Measurements from ENCODE around the gene C6orf52.
"Not testable (repeated sequence)": the region's sequence is repeated elsewhere in the genome, so short reads cannot be mapped to it uniquely, and the experiment has no call there.

Gene C6orf52

DNA sequence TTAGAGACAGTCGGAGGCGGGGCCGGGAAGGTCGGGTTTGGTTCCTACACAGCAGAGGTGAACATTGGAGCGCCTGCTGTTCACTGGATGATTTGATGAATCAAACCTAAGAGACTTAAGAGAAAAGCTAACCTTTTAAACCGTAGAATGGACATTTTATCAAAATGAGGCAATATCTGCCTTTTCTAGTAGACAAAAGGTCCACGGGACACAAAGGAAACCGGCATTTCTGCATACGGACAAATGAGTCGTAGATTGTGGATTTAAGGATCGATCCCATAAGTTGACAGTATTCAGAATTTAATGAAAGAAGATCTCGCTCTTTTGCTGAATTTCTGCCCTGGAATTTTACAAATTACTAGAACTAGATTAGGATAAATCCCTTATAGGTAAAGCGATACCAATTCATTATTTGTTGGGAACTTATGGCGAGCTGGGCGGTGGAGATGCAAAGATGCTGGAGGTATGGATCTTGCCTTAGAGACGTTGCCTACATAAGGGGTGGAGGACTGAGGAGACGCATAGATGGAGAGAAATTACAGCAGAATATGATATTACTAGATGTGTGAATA is 756 bp upstream of the C6orf52 start:
- no peak for DNase-seq

DNA sequence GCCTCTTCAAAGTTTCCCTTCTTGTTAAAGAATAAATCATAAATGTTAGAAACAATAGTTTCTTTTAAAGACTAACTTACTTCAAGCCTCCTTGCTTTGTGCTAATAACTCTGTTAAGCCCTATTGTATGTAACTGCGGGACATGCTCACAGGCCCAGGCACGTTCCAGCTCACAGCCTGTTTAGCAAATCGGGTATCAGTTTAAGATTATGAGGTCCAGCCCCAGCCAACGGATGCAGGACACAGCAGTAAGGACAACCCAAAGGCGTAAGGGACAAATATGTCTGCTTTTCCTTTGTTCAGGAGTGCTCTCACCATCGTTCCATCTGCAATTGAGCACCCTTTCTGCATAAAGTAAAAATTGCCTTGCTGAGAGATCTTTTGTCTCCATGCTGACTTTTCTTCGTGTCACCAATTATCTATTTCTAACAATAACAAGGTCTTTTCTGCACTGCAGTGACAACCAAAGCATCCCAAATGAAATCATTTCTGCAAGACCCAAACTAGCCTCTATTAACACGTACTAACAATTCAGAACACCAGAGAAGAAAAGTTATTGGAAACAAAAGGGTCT is 1.4 kb downstream of the C6orf52 start:
- no peak for DNase-seq

DNA sequence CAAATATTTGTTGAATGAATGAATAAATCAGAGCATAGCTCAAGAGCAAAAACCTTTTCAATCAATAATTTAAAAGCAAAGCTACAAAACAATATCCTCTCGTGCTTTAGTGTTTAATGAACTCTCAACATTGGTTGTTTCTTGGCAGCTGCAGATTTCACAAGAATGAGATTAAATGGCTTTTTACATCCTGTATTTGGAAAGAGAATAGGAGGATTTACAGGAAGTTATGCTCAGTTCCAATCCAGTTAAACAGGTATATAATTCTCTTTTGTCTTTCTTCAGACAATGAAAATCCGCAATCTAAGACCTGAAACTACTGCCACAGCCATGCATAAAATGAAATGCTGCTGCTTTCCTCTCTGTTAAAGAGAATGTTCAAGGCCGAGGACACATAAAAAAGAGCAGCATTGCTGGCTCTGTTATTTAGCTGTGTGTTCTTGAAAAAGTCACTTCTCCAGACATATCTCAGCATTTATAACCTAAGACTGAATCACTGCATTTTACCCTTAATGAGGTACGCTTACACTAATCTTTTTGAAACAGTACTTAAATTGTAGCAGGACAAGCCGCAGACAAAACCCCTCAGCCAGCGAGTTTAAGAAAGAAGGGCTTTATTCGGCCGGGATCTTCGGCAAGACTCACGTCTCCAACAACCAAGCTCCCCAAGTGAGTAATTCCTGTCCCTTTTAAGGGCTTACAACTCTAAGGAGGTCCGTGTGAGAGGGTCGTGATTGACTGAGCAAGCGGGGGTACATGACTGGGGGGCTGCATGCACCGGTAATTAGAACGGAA is 3.6 kb downstream of the C6orf52 start:
- no peak for DNase-seq

DNA sequence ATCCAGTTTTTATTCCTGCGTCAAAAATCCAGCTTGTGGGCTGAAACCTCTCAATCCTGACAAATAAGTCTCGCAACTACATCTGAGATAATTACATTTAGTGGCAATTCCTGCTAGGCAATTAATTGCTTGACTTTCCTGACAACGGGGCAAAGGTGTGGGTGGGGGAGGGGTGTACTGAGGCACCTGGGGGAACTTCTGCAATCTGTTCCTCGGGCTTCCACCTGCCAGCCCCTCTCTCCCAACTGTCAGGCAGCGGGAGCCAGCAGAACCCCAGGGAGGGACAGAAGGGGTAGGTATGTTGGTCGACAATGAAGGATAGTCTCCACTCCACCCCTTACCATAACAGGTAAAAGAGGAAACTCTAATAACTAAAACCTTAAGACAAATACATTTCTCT is 6.8 kb downstream of the C6orf52 start:
- no peak for DNase-seq

DNA sequence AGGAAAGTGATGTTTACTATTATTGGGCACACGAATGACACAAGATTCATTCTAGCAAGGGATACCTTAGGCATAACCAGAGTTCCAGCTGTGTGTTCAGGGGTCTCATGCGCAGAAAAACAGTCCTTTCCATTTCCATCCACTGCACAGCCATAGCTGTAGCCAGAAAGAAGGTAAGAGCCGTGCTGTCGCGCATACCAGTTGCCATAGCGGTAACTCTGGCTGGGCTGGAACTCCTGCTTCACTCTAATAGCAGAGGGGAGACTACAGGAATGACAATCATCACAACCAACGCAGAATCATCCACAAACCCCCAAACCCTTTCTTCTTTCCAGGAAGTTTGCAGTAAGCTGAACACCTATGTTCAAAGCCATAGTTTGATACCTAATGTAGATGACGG is 7.5 kb downstream of the C6orf52 start:
- DNase-seq, result no peak

DNA sequence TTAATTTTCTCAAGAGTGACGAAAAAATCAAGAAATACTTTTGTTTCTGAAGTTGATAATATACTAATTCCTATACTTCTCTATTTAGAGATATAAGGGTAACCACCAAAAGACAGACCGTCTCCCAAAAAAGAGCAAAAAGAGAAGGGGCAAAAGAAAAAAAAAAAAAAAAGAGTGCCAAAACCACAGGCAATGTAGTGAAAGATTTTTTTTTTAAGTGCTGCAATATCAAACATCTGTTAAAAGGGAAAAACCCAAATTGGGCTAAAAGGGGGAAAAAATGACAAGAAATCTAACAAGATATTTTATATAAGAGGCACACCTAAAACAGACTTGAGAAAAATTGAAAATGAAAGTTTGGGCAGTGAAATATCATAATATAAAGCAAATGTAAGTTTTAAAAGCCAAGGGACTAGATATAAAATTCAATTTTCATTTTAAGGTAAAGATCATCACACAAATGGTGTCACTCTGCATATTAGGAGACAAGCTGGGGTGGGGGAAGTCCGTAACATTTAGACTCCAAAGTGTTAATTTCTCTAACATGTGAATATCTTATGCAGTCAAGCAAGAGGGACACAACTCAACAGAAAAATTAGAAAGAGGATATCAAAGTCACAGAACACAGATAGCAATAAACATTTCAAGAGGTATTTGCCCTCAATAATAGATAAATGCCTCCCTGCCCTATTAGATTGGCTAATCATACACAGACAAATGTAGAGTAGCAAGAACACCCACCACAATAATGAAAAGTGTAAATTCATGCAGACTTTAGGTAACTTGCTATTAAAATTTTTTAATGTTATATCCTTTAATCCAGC is 9.1 kb downstream of the C6orf52 start:
- no peak for DNase-seq

DNA sequence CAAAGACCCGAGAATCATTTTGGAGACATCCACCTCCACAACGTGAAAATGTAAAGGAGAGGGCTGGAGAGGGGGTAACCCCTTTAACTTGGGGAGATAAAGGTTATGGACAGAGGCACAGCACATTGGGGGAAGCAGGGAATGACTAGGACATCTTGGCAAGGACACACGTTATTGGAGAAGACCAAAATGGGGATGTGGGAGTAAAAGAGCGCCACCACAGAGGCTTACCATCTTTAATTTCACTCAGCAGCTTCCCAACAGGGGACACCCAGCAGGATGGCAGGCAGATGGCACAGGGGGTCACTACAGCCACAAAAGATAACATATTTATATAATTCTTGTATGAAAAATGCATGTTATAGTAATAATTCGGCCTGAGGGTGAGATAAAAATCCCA is 9.8 kb downstream of the C6orf52 start:
- DNase-seq, result no peak

DNA sequence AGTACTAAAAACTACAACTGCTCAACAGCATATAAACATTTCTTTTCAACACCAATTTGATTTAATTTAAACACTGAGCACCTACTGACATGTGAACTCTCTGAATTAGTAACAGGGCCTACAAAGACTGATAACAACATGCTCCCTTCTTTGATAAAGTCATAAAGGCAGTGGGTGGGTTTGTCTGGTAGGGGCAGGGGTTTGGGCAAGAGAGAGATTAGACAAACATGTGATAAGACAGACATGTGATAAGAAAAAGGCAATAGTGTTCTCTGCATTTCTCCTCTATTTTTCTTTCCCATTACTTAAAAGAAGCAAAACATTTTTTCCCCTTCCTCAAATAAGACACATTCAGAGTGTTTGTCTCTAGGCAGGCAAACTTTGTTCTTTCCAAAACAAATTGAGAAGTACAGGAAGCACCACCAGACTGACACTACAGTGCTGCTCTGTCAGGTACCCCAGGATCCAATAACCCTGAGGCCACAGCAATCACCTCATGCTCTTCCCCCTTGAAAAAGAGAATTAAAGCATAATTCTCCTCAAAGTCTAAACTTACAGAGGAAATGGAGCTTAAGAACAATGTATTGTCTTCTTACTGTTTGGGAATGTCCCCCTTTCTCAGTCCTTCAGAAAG is 11.9 kb downstream of the C6orf52 start:
- no peak for DNase-seq

DNA sequence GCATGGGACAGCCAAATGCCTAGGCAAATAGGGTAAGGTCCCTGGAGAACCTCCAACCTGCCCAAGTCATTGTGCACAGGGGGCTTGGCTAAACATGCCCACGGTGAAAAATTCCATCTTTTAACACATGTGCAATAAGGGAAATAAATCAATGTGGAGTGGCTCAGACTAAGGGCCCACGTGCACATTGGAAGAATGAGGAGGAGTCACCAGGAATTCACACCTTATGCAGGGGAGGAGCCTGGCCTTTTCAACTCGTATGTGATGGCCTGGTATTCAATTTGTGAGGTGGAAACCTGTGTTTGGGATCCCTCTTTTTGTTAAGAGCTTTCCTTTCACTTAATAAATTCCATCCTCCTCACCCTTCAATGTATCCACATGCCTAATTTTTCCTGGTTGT is 12.6 kb downstream of the C6orf52 start:
- no peak for DNase-seq

DNA sequence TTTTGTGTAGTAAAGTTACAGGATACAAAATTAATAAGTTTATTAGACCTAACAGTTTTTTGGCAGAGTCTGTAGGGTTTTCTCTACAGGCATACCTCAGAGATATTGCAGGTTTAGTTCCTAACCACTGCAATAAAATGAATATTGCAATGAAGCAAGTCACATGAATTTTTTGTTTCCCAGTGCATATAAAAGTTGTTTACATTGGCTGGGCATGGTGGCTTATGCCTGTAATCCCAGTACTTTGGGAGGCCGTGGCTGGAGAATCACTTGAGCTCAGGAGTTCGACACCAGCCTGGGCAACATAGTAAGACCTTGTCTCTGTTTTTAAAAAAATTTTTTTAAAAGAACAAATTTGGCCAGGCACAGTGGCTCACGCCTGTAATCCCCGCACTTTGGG is 16.0 kb downstream of the C6orf52 start:
- DNase-seq, result no peak

DNA sequence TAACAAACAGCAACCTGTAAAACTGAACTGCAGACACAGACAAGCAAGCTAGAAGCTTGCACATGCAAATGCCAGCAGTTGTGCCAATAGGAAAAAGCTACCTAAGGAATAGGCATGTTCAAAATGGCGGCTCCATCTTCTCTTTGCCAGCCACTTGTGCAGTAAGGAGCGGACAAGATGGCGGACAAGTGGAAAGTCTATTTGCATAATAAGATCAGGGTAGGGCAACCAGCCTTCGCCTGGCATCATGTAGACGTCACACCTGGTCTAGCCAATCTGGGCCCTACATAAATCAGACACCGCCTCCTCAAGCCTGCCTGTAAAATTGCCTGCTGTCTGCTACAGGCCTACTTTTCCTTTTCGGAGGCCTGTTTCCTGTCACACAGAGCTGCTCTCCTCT is 18.0 kb downstream of the C6orf52 start:
- DNase-seq, result no peak

DNA sequence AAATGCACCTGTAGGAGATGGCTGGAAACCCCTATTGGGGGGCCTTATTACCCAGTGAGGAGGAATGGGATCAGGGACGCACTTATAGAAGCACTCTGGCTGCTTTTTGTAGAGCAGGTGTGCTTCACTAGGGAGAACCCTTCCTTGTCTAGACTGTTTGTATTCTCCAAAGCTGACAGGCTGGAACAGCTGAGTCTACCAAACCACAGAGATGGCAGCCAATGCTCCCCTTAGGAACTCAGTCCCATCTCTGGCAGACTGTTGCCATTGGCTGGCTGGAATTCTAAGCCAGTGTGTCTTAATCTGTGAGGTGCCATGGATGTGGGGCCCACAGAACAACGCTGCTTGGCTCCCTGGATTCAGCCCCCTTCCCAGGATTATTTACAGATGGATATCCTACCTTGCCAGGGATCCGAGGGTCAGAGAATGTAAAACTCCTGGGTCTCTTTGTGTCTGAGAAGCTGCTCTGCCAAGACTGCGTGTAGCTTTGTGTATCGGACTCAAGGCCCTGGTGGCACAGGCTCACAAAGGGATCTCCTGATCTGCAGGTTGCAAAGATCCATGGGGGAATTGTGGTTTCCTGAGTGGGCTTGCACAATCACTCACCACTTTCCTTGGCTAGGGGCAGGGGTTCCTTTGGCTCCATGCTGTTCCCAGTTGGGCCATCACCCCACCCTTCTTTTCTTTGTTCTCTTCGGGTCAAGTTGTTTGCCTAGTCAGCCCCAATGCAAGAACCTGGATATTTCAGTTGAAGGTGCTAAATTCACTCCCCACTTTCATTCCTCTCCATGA is 26.1 kb downstream of the C6orf52 start:
- no peak for DNase-seq

DNA sequence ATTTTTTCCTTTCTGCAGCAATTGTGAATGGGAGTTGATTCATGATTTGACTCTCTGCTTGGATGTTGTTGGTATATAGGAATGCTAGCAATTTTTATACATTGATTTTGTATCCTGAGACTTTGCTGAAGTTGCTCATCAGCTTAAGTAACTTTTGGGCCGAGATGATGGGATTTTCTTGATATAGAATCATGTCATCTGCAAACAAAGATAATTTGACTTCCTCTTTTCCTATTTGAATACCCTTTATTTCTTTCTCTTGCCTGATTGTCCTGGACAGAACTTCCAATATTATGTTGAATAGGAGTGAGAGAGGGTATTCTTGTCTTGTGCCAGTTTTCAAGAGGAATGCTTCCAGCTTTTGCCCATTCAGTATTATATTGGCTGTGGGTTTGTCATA is 28.8 kb downstream of the C6orf52 start:
- not testable (repeated sequence) for DNase-seq

DNA sequence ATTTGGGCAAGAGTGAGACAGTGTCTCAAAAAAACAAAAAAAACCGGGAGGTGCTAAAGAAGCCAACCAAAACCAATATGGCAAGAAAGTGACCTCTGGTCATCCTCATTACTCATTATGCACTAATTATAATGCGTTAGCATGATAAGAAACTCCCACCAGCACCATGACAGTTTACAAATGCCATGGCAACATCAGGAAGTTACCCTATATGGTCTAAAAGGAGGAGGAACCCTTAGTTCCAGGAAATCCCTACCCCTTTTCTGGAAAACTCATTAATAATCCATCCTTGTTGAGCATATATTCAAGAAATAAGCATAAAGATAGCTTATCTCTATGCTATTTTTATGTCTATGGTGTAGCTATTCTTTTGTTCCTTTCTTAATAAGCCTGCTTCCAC is 31.7 kb downstream of the C6orf52 start:
- DNase-seq, result no peak

DNA sequence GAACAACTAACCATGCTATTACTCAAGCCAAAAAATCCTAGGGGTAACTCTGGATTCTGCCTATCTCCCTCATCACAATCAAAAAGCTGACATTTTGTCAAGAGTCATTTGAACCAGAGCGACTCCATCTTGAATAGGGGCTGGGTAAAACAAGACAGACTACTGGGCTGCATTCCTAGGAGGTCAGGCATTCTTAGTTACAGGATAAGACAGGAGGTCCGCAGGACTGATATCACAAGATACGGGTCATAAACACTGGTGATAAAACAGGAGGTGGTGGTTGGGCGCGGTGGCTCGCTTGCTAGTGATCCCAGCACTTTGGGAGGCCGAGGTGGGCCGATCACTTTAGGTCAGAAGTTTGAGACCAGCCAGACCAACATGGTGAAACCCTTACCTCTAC is 32.2 kb downstream of the C6orf52 start:
- DNase-seq, result no peak

DNA sequence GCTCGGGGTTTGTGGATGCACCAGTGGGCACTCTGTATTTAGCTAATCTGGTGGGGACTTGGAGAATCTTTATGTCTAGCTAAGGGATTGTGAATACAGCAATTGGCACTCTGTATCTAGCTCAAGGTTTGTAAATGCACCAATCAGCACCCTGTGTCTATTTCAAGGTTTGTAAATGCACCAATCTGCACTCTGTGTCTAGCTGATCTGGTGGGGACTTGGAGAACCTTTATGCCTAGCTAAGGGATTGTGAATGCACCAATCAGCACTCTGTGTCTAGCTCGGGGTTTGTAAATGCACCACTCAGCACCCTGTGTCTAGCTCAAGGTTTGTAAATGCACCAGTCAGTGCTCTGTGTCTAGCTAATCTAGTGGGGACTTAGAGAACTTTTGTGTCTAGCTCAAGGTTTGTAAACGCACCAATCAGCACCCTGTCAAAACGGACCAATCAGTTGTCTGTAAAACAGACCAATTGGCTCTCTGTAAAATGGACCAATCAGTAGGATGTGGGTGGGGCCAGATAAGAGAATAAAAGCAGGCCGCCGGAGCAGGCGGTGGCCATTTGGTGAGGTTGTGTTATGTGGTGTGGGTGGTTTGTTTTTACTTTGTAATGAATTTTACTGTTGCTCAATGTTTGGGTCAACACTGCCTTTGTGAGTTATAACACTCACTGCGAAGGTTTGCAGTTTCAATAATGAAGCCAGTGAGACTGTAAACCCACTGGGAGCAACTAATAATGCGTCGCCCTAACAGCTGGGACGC is 33.8 kb downstream of the C6orf52 start:
- DNase-seq, result not testable (repeated sequence)

DNA sequence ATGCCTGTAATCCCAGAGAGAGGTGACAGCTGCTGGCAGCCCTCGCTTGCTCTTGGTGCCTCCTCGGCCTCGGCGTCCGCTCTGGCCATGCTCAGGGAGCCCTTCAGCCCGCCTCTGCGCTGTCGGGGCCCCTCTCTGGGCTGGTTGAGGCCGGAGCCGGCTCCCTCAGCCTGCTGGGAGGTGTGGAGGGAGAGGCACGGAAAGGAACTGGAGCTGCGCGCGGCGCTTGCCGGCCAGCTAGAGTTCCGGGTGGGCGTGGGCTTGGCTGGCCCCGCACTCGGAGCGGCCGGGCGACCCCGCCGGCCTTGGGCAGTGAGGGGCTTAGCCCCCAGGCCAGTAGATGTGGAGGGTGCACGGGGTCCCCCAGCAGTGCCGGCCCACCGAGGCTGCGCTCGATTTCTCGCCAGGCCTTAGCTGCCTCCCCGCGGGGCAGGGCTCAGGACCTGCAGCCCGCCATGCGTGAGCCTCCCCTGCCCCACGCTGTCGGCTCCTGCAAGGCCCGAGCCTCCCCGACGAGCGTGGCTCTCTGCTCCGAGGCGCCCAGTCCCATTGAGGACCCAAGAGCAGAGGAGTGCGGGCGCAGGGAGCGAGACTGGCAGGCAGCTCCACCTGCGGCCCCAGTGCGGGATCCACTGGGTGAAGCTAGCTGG is 34.6 kb downstream of the C6orf52 start:
- no peak for DNase-seq

DNA sequence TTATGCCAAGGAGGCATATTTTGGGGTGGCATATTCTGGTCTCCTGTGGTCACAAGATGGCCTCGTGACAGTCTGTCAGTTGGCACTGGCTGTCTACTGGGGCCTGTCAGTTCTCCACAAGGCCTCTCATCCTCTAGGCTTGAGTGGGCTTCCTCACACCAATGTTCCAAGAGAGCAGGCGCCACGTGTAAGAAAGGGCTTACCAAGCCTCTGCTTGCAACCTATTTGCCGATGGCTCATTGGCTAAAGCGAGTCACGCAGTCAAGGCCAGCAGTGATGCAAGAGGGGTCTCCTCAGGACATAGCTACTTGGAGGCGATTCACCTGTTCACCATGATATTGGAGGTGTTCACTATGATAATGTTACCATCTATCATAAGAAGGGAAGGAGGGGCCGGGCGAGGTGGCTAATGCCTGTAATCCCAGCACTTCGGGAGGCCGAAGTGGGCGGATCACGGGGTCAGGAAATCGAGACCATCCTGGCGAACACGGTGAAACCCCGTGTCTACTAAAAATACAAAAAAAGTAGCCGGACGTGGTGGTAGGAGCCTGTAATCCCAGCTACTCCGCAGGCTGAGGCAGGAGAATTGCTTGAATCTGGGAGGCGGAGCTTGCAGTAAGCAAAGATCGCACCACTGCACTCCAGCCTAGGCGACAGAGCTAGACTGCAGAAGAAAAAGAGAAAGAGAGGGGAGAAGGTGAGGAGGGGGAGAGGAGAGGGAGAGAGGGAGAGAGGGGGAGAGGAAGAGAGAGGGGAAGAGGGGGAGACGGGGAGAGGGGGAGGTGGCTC is 35.3 kb downstream of the C6orf52 start:
- no peak for DNase-seq

DNA sequence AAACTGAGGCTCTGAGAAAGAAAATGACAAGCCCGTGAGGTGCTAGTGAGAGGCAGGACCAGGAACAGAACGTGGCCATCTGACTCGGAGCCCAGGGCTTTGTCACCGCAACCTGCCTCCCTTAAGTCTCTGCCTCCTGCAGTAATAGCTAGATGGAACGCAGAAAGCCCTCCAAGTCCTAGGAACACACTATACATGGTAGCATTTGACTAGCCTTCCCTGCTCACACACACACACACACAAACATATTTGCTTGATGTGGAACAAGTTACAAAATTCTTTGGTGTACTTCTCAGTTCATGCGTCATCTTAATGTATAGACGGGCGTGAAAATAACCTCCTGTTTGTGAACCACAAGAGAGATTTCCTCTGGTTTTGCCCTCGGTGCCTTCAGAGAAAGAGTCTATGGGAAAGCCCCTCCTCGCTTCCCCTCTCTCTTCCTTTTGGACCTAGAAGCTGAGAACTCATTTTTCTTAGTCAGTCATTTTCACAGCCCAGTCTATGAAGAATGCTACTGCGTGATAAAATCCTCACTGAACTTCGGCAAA is 38.8 kb downstream of the C6orf52 start:
- peak; percentile 28 for DNase-seq

DNA sequence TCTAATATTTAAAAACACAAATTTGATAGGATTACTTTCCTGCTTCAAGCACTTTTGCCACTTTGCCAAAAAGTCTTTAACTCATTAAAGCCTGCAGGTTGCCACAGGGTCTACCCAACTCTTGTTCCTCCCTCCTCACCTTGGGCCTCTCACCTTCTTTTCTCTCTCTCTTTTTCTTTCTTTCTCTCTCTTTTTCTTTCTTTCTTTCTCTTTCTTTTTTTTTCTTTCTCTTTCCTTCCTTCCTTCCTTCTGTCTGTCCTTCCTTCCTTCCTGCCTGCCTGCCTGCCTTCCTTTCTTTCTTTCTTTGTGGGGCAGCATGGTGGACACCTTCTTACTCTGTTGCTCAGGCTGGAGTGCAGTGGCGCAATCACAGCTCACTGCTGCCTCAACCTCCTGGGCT is 50.2 kb downstream of the C6orf52 start:
- no peak for DNase-seq
